Left colon (tissue), 2 donors: ENCODE measurements around the gene TMEM238. TPM values are rescaled to one million over a fixed set of nuclear protein-coding genes. Genes with fewer than 3 reads are reported as not detected.
"Not testable (repeated sequence)": the region's sequence is repeated elsewhere in the genome, so short reads cannot be mapped to it uniquely, and the experiment has no call there.

ENCODE experiments used
- ATAC-seq: fragments of 200-7000 bp; cut with Tn5 transposase; one replicate; pipeline ENCODE4 v1.9.1; 2020; ENCODE audit warnings: mild to moderate bottlenecking, moderate library complexity
- DNase-seq, 2 donors: peaks; one replicate each; pipeline ENCODE4 v3.0.0-alpha.2; 2020
- intact Hi-C, 2 donors: fragments of 100-400 bp; cut with DNase I in 1 of 2; cut with micrococcal nuclease in 1 of 2; formaldehyde crosslinking; loops; one replicate each; pipeline versions ENCODE4 v1.11.2 to v1.14.0; 2022; cut with DNase I, micrococcal nuclease
- total RNA-seq, 2 donors: library from RNA; stranded (reverse); fragmentation: NEBNext Ultra II Directional; extraction: Animal tissue kit (Norgen Biotek cat#: 25700); gene quantifications; one replicate each; pipeline ENCODE4 v1.2.1, GENCODE V29; 2021
- donor health status: DM: no; HTN: no; CAD: no.
- donor health status: DM: yes; HTN: yes; CAD: no.

The TMEM238 gene
- total RNA-seq, 2 donors from 2014 or later: 83.4 to 89.4 TPM

DNA sequence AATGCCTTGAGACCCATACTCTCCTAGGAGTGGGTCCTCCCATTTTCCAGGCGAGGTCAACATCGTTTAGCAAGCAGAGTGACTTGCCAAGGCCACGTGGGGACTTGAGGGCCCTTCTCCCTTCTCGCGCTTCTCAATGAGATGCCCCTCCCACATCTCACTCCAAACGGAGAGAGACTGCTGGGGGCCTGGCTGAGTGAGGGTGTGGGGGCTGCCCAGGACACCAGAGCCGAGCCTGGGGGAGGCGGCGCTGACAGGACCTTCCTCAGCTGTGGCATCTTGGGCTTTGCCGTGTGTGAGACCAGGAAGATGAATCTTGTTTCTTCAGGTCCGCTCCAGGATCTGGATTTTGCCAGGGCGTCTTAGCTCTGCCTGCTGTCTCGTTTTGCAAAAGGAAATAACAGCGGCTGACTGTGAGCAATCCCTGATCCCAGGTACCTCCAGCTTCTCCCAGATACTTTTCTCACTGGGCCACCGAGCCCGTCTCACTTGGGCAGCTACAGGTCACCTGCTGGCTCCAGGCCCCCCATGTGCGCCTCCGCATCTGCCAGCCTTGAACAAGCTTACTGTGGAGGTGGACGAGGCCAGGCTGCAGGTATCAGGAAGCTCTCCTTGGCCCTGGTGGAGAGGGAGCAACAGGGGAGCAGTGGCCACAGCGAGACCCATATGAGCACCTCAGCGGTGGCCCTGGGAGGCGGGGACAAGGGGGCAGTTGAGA is 35.6 kb downstream of the TMEM238 start:
- ATAC-seq (no peak), DNase-seq (no peak)
- intact Hi-C loops: no loop called here

GRCh38 chr19:55347442-55348009 is 36.6 kb downstream of the TMEM238 start:
- intact Hi-C loops: no loop called here
- no peak for ATAC-seq
- DNase-seq: no peak

DNA sequence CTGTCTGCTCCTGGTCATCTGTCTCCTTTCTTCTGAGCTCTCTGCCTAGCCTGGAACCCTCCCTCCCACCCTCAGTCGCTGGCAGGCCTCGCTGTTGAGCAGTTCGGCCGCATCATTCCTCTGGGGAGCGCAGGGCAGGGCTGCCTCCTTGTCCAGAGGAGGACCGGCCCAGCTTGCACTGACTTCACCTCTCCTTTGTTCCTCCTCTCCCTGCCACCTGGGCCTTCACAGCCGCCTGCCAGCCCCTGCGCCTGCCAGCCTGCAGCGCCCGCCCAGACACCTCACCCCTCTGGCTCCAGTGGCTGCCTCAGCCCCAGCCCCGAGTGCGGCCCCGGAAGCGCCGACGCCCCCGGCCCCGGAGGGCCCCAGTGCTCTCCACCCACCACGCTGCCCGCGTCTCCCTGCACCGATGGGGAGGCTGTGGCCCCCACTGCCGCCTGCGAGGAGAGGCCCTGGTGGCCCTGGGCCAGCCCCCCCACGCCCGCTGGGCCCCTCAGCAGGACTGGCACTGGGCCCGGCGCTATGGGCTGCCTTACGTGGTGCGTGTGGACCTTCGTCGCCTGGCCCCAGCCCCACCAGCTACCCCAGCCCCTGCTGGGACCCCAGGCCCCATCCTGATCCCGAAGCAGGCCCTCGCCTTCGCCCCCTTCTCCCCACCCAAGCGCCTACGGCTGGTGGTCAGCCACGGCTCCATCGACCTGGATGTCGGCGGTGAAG is 37.2 kb downstream of the TMEM238 start:
- ATAC-seq: no peak
- intact Hi-C loops: no loop called here
- no peak for DNase-seq

- DNase-seq (peak; percentile 66 to 76), ATAC-seq (peak; percentile 71)
- intact Hi-C loops: no loop called here
Observed at GRCh38 chr19:55345818-55346724, 38.0 kb downstream of the TMEM238 start.

- intact Hi-C loops: no loop called here
- no peak for DNase-seq
- no peak for ATAC-seq
Observed at GRCh38 chr19:55345101-55345817, 38.8 kb downstream of the TMEM238 start.

DNA sequence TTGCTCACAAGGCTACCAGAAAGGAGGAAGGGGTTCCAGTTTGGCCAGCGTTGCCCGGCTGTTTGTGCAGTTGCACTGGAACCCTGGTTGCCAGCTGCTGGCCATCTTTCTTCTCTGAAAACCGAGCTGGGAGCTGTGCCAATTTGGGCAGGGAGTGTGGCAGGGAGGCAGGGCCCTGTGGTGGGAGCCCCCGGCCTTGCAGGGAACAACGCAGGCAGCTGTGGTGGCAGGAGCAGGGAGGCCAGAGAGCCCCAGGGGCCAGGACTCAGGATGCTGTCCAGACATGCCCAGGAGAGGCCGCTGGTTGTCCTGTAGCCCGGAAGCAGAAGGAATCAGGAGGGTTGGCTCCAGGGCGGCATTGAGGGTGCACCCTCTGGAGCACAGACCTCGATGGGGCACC is 39.6 kb downstream of the TMEM238 start:
- DNase-seq (no peak), ATAC-seq (no peak)
- intact Hi-C loops: no loop called here

GRCh38 chr19:55341595-55342531 is 42.2 kb downstream of the TMEM238 start:
- DNase-seq (peak in 1 of 2 donors; percentile 34), ATAC-seq (no peak)
- intact Hi-C loops: no loop called here

DNA sequence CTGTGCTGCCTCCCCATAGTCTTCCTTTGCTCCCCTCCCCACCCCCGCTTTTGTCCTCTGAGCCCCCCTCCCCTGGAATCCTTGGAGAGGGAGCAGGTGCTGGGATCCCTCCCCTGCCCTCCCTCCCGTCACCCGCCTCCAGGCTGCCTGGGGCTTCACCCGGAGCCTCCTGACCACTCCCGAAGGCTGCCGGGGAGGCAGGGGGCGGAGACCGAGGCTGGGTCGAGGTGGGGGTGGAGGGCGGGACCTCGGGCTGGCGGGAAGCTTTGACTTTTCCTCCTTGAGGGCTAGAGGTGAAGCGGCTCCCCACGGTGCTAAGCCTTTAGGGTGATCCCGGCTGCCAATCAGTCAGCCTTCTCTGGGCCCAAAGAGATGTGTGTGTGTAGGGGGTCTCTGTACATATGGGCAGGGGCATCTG is 42.9 kb downstream of the TMEM238 start:
- intact Hi-C loops: no loop called here
- DNase-seq (peak; percentile 81 to 91), ATAC-seq (peak; percentile 25)

- ATAC-seq: no peak
- intact Hi-C loops: no loop called here
- DNase-seq: peak in 1 of 2 donors; percentile 49
Observed at GRCh38 chr19:55340784-55341147, 43.3 kb downstream of the TMEM238 start.

DNA sequence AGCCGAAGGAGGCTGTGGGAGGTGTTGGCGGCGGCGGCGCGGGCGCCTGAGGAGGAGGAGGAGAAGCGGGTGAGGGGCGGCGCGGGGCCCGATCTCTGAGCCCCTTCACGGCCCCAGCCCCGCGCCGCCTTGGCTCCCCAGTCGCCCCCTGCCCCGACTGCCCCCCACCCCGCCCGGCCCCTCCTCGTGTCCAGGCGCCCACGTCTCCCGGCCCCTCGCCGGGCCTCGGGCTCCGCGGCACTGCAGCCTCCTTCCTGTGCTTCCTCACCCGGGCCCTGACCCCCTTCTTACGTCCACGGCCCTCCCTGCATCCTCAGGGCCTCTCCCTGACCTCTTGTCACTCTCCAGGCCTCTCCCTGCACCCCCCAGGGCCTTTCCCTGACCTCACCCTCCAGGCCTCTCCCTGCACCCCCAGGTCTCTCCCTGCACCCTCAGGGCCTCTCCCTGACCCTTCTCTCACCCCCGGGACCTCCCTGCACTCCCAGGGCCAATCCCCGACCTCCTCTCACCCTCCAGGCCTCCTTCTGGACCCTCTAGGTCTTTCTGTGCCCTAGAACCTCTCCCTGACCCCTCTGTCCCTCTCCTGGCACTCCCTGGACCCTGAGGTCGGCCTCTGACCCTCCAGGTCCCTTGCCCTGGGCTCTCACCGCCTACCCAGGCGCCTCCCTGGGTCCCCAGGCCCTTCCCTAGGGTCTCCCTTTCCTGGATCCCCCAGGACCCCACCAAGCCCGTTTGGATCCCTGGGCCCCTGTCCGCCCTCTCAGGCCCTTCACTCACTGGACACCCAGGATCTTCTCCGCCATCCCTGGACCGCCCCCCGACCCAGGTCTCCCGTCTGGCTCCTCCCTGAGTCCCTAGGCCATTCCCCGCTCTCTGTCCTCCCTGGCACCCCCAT is 44.0 kb downstream of the TMEM238 start:
- intact Hi-C loops: no loop called here
- DNase-seq (peak; percentile 57 to 61), ATAC-seq (peak; percentile 12)

DNA sequence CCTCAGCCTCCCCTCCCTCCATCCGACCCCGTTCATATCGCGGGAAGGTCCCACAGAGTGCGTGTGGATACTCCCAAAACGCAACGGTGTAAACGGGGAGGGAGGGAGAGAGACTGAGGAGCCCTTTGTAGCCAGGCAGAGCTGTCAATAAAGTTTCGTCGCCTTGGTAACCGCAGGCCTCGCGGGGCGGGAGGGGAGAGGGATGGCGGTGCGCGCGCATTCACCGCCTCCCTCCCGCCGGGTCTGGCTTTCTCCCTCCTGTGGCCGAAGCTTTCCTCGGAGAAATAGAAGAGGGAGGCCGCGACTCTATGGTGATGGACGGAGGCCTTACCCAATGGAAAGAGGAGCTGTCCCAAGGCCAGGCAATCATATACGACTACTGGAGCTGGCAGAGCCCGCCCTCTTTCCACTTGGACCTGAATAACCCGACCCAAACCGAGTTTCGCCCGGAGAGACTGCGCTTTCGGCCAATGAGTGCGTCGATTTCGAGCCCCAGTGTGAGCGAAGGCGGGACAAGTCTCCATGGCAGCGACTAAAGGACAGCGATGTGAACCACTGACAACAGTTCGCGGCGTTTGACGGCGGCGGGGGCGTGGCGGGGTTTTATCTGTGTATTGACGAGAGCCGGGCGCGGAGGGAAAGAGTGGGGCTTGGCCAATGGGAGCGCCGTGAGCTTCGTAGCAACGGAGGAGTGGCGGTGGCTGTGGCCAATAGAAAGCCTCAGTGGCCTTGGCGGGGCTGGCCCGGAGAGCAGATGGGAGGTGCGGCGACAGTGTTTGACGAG is 44.8 kb downstream of the TMEM238 start, which contains the start of gene KMT5C:
TSS of gene KMT5C (plus strand) at position 772 of the 784 bp plus-strand sequence. CDS start 2,061 bp downstream, outside the sequence.
- ATAC-seq (peak; percentile 79), DNase-seq (peak; percentile 100)
- intact Hi-C loops: no loop called here

- no peak for ATAC-seq
- DNase-seq: no peak
- intact Hi-C loops: no loop called here
Observed at GRCh38 chr19:55336101-55336500, 48.0 kb downstream of the TMEM238 start.

DNA sequence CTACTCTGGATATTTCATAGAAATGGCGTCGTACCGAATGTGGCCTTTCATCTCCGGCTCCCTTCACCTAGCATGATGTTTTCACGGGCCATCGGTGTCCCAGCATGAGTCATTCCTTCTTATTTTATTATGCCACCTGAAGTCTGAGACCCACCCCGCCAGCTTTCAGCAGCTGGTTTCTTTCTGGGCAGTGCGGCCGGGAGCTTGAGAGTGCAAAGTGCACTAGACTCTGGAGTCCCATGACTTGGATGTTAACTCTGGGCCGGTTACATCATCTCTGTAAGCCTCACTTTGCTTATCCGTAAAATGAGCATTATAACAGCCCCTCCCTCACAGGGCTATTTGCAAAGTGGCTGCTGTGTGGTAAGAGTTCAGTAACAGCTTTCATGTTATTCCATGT is 50.2 kb downstream of the TMEM238 start:
- intact Hi-C loops: no loop called here
- DNase-seq: peak; percentile 79 to 93
- peak; percentile 92 for ATAC-seq

DNA sequence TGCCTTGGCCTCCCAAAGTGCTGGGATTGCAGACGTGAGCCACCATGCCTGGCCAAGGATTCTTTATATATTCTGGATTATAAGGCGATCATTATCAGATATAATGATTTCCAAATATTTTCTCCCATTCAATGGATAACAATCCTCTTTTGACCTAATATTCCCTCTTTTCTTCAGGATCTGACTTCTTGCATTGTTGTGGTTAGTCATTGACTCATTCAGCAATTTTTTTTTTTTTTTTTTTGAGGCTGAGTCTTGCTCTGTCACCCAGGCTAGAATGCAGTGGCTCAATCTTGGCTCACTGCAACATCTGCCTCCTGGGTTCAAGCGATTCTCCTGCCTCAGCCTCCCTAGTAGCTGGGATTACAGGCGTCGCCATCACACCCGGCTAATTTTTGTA is 54.3 kb downstream of the TMEM238 start:
- intact Hi-C loops, ATAC-seq, DNase-seq: not testable (repeated sequence)
